HG03469 (cell line): ENCODE measurements around the gene TMX4.
A peak's percentile ranks its signal among the peaks of the same experiment; 100 is the strongest.
"Not testable (repeated sequence)": the region's sequence is repeated elsewhere in the genome, so short reads cannot be mapped to it uniquely, and the experiment has no call there.

Source experiments
- ATAC-seq: cut with Tn5 transposase; IDR thresholded peaks from one replicate; pipeline ENCODE4 v1.9.1; 2021; ENCODE audit warnings: mild to moderate bottlenecking, moderate library complexity, moderate number of reproducible peaks; ENCODE audit not compliant: unreplicated experiment

TMX4 gene

GRCh38 chr20:7974785-7975435 is 44.7 kb downstream of the TMX4 start:
- no peak for ATAC-seq

- no peak for ATAC-seq
Measured at GRCh38 chr20:7971536-7972280, 47.9 kb downstream of the TMX4 start.

- no peak for ATAC-seq
Measured at GRCh38 chr20:7967199-7967844, 52.2 kb downstream of the TMX4 start.

GRCh38 chr20:7966176-7966575 is 53.4 kb downstream of the TMX4 start:
- no peak for ATAC-seq

GRCh38 chr20:7959484-7959883 is 60.1 kb downstream of the TMX4 start:
- ATAC-seq: no peak

- ATAC-seq: not testable (repeated sequence)
Measured at GRCh38 chr20:7956561-7956960, 63.0 kb downstream of the TMX4 start.

DNA sequence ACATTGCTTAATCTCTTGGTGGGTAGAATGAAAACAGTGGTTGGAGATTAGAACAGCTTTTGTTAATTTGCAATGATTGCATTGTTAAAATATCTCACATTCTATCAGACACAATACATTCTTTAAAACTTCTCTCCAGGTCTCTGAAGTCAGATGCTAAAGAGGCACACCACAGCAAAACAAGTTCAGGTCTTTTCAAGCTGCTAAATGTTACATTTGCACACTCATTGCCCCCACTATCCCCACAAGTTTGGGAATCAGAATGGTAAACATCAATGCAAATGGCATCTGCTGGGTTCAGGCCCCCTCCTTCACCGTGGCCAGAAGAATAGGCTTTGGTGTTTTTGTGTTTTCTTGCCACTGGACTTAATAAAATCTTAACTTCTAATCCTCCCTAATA is 69.2 kb downstream of the TMX4 start:
- no peak for ATAC-seq

GRCh38 chr20:7943891-7944290 is 75.7 kb downstream of the TMX4 start:
- no peak for ATAC-seq

DNA sequence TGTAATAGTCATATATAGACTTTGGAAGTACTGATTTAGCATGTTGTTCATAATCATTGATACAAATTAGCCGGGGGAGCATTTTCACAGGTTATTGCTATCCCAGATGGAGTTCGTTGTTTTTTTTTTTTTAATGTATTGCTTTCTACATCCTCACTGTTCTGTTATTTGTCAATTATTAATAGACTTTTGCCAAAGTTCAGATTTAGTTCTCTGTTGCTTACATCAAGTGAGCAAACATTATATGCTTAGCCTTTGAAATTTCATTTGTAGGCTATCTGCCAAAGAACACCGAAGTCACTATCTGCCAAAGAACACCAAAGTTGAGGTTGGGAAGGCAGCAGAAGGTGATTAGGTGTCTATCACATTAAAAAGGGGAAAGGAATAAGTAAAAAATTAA is 79.2 kb downstream of the TMX4 start, which contains the start of gene HAO1:
Gene HAO1, minus strand, starts transcription at position 118 of the 400 bp plus-strand sequence. Its CDS starts 36 bp downstream, at position 82.
- no peak for ATAC-seq

DNA sequence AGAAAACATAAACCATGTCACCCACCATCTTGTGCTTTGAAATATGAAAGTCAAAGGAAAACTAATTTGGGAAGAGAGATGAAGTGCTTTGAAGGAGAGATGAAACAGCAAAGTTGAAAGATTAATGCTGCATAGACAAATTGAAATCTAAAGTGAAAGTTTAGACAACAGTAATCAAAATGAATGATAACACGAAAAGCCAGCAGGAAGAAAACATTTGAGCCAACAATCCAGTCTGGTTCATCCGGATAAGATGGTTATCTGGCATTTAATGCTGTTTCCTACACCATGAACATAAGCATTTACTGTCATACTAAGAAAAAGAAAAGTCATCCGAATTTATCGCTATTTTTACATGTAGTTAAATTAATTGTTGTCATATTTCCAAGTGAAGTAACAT is 79.9 kb downstream of the TMX4 start:
- ATAC-seq: no peak

- no peak for ATAC-seq
Measured at GRCh38 chr20:7938058-7938457, 81.5 kb downstream of the TMX4 start.

GRCh38 chr20:7937328-7937727 is 82.2 kb downstream of the TMX4 start:
- no peak for ATAC-seq

GRCh38 chr20:7935027-7935551 is 84.5 kb downstream of the TMX4 start:
- peak; percentile 82 for ATAC-seq

DNA sequence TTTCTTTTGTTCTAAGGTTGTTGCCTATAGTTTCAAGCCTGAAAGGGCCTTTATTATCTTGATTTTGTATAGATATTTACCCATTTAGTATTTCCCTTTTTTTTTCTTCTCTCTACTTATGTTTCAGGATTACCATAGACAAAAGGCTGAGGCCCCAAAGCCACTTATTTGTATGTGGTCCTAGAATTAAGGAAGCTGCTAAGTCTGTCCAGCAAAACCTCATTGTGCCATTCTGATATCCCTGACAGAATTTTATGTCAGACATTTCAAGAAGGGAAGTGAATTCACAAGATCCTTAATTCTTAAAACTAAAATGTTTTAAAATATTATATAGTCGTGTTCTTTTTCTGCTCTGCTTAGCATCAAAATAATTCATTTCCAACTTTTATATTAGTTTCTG is 86.2 kb downstream of the TMX4 start:
- ATAC-seq: no peak

DNA sequence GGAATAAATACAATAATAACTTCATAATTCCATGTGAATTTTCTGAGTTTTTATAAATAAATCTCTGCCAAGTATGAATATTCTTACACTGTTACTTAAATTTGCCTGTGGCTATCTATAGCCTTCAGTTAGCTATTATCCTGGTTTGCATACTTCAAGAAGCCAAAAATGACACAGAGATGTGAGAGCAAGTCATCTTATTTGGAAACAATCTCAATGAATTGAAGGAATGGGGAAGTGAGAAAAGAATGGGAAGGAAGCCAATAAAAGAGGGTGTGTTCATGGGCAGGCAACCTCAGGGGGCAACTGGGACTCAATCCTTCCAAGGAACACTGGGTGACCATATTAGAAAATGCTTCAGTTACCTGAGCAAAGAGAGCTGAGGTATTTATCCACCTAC is 89.2 kb downstream of the TMX4 start:
- ATAC-seq: no peak
